ENCODE data around the gene EAF2.

EAF2 gene

GRCh38 chr3:121894301-121894990 lies 59.4 kb downstream of the EAF2 start, which contains the start of gene SLC15A2:
TSS of gene SLC15A2 (plus strand) at chr3:121894401. CDS start at chr3:121894477, 76 bp downstream.
- H3K27me3 Mint-ChIP-seq, result no peaks in the 10 kb centered on the region
- no peak within 1 kb of the TSS for H3K4me3 Mint-ChIP-seq
- H3K9me3 Mint-ChIP-seq (ENCODE audit: low read depth), result no peaks in the 10 kb centered on the region
- no peaks in the 10 kb centered on the region for H3K4me1 Mint-ChIP-seq (ENCODE audit: low read depth)
- H3K36me3 Mint-ChIP-seq, result peaks cover 5% of the 10 kb centered on the region
- H3K27ac Mint-ChIP-seq, result no peak within 1 kb of the TSS

- H3K36me3 Mint-ChIP-seq, result peaks cover 5% of the 10 kb centered on the region
- no peaks in the 10 kb centered on the region for H3K9me3 Mint-ChIP-seq (ENCODE audit: low read depth)
- H3K4me1 Mint-ChIP-seq (ENCODE audit: low read depth), result no peaks in the 10 kb centered on the region
- H3K4me3 Mint-ChIP-seq, result no peak overlapping the region
- H3K27me3 Mint-ChIP-seq, result no peaks in the 10 kb centered on the region
- H3K27ac Mint-ChIP-seq, result no peak overlapping the region
Observed at GRCh38 chr3:121895121-121895520, 60.1 kb downstream of the EAF2 start.

DNA sequence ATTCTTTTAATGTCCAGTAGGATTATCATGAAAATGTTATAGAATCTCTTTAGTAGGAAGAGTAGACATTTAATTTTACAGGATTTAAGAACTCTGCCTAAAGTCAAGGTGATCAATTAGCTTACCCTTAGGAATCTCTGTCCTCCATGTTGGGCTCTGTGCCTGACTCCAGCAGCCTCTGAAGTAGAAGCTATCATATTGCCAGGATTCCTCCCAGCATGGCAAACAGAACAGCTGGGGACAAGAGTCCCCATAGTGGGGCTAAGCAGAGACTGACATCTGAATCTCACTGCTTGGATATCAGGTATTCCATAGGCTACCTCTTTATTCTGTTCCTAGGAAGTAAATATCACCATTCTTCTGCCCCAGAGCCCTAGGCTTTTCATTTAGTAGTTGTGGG lies 60.7 kb downstream of the EAF2 start:
- H3K36me3 Mint-ChIP-seq, result peaks cover 5% of the 10 kb centered on the region
- no peaks in the 10 kb centered on the region for H3K4me1 Mint-ChIP-seq (ENCODE audit: low read depth)
- no peaks in the 10 kb centered on the region for H3K9me3 Mint-ChIP-seq (ENCODE audit: low read depth)
- H3K27ac Mint-ChIP-seq, result no peak overlapping the region
- no peak overlapping the region for H3K4me3 Mint-ChIP-seq
- no peaks in the 10 kb centered on the region for H3K27me3 Mint-ChIP-seq

DNA sequence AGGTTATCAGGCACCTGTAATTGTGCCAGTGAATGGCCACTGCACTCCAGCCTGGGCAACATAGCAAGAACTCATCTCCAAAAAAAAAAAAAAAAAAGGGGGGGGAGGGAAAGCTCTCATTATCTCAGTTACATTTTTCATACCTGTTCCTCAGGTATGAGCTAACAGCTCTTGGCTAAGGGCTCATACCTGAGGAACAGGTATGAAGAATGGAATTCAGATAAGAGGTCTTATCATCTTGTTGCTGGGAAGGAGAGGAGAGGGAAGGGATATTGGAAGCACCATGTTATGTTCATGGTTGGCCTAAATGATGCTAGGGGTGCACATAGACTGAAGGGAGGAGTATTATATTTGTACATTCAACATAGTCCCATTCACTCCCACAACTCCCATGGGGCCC lies 61.8 kb downstream of the EAF2 start:
- peaks cover 5% of the 10 kb centered on the region for H3K36me3 Mint-ChIP-seq
- no peak overlapping the region for H3K4me3 Mint-ChIP-seq
- H3K4me1 Mint-ChIP-seq (ENCODE audit: low read depth), result no peaks in the 10 kb centered on the region
- no peaks in the 10 kb centered on the region for H3K9me3 Mint-ChIP-seq (ENCODE audit: low read depth)
- H3K27ac Mint-ChIP-seq, result no peak overlapping the region
- no peaks in the 10 kb centered on the region for H3K27me3 Mint-ChIP-seq

- Mint-ChIP-seq H3K27me3 (no peaks in the 10 kb centered on the region), H3K4me3 (no peak overlapping the region), H3K9me3 (ENCODE audit: low read depth) (no peaks in the 10 kb centered on the region), H3K4me1 (ENCODE audit: low read depth) (no peaks in the 10 kb centered on the region), H3K27ac (no peak overlapping the region), H3K36me3 (peaks cover 5% of the 10 kb centered on the region)
Observed at GRCh38 chr3:121897296-121897695, 62.3 kb downstream of the EAF2 start.

GRCh38 chr3:121913305-121913990 lies 78.4 kb downstream of the EAF2 start:
- Mint-ChIP-seq H3K4me1 (ENCODE audit: low read depth) (no peaks in the 10 kb centered on the region), H3K4me3 (no peak overlapping the region), H3K27ac (no peak overlapping the region)

GRCh38 chr3:121914081-121914998 lies 79.3 kb downstream of the EAF2 start:
- Mint-ChIP-seq H3K4me3 (no peak overlapping the region), H3K4me1 (ENCODE audit: low read depth) (no peaks in the 10 kb centered on the region), H3K36me3 (peaks cover 20% of the 10 kb centered on the region), H3K27ac (no peak overlapping the region), H3K9me3 (ENCODE audit: low read depth) (no peaks in the 10 kb centered on the region), H3K27me3 (no peaks in the 10 kb centered on the region)

More at GRCh38 chr3:121913305-121913990, 78.4 kb downstream of the EAF2 start:
- Mint-ChIP-seq H3K27me3 (no peaks in the 10 kb centered on the region), H3K9me3 (ENCODE audit: low read depth) (peaks cover 2% of the 10 kb centered on the region), H3K36me3 (peaks cover 22% of the 10 kb centered on the region)

GRCh38 chr3:121916189-121916588 lies 81.2 kb downstream of the EAF2 start:
- Mint-ChIP-seq H3K27ac (no peak overlapping the region), H3K9me3 (ENCODE audit: low read depth) (no peaks in the 10 kb centered on the region), H3K4me1 (ENCODE audit: low read depth) (no peaks in the 10 kb centered on the region), H3K27me3 (no peaks in the 10 kb centered on the region), H3K36me3 (peaks cover 15% of the 10 kb centered on the region), H3K4me3 (no peak overlapping the region)

- Mint-ChIP-seq H3K36me3 (peaks cover 7% of the 10 kb centered on the region), H3K4me3 (no peak overlapping the region), H3K27ac (no peak overlapping the region), H3K9me3 (ENCODE audit: low read depth) (no peaks in the 10 kb centered on the region), H3K27me3 (no peaks in the 10 kb centered on the region), H3K4me1 (ENCODE audit: low read depth) (no peaks in the 10 kb centered on the region)
Observed at GRCh38 chr3:121918779-121919483, 83.9 kb downstream of the EAF2 start.

- Mint-ChIP-seq H3K4me3 (no peak overlapping the region), H3K9me3 (ENCODE audit: low read depth) (no peaks in the 10 kb centered on the region), H3K27ac (no peak overlapping the region), H3K27me3 (no peaks in the 10 kb centered on the region), H3K36me3 (peaks cover 19% of the 10 kb centered on the region), H3K4me1 (ENCODE audit: low read depth) (no peaks in the 10 kb centered on the region)
Observed at GRCh38 chr3:121924734-121925133, 89.7 kb downstream of the EAF2 start.

GRCh38 chr3:121926380-121926779 lies 91.4 kb downstream of the EAF2 start:
- H3K27ac Mint-ChIP-seq, result no peak overlapping the region
- H3K27me3 Mint-ChIP-seq, result no peaks in the 10 kb centered on the region
- no peaks in the 10 kb centered on the region for H3K4me1 Mint-ChIP-seq (ENCODE audit: low read depth)
- no peak overlapping the region for H3K4me3 Mint-ChIP-seq
- H3K36me3 Mint-ChIP-seq, result peaks cover 19% of the 10 kb centered on the region
- no peaks in the 10 kb centered on the region for H3K9me3 Mint-ChIP-seq (ENCODE audit: low read depth)

Data from activated naive CD8-positive, alpha-beta T cell (primary cell).